Lower leg skin (tissue), 4 donors: ENCODE results near the gene TNPO1. TPM values are rescaled to one million over a fixed set of nuclear protein-coding genes. Genes with fewer than 3 reads are reported as not detected.

Source experiments
- DNase-seq, 2 donors: peaks; one replicate each; pipeline ENCODE4 v3.0.0-alpha.2; 2019; ENCODE audit warnings: low spot score in 2 of 2
- H3K4me3 ChIP-seq: fragments of 200-600 bp; sonication (generic); 2 replicates; pipeline ENCODE4 v1.5.1; 2017; ENCODE audit warnings: mild to moderate bottlenecking, low read depth; ENCODE audit not compliant: poor library complexity, severe bottlenecking
- CTCF ChIP-seq, 3 donors: fragments of 450-650 bp; IDR thresholded peaks; one replicate each; pipeline ENCODE4 v1.5.1; 2016; ENCODE audit warnings: antibody characterized with exemption in 3 of 3, mild to moderate bottlenecking in 3 of 3, moderate library complexity in 2 of 3
- POLR2A ChIP-seq, 2 donors: fragments of 450-650 bp; IDR thresholded peaks; one replicate each; pipeline ENCODE4 v1.6.1; 2016 to 2017; ENCODE audit warnings: antibody characterized with exemption in 2 of 2, mild to moderate bottlenecking in 1 of 2, moderate library complexity in 1 of 2
- WGBS, 2 donors: methylation state at CpG; one replicate each; pipeline ENCODE4 v1.1.5; 2018; 5-methylcytosine and 5-hydroxymethylcytosine counted together
- intact Hi-C: fragments of 100-400 bp; cut with DNase I; formaldehyde crosslinking; loops from one replicate; pipeline ENCODE4 v1.15.0; 2023; ENCODE audit warnings: low total_unique reads
- total RNA-seq, 4 donors: library from RNA; depleted of rRNA; stranded (reverse); fragments of >200 nt; gene quantifications; one replicate each; pipeline ENCODE4 v1.1.0, GENCODE V29; 2016

Gene TNPO1
- total RNA-seq, 4 donors from 2014 or later, result 55.5 to 83.4 (median 66.2) TPM

- 94 to 97% methylated on average over 1 of the region's 1 CpG for WGBS, 2 donors
- intact Hi-C loops, result no loop called here
- no peak for TF ChIP-seq POLR2A (IDR thresholded peaks at IDR 0.05)
- TF ChIP-seq CTCF (IDR thresholded peaks at IDR 0.05), result no peak
- no peak for DNase-seq
- no peak overlapping the region for H3K4me3 ChIP-seq
Measured at GRCh38 chr5:72814864-72815263, 1.6 kb upstream of the TNPO1 start.

- WGBS, 2 donors, result 6 to 8% methylated on average over 14 of the region's 14 CpGs
- intact Hi-C loops, result no loop called here
- DNase-seq, result no peak
- TF ChIP-seq POLR2A (IDR thresholded peaks at IDR 0.05), result no peak
- TF ChIP-seq CTCF (IDR thresholded peaks at IDR 0.05), result no peak
- H3K4me3 ChIP-seq, result peak overlapping the region; percentile 86
Measured at GRCh38 chr5:72815580-72816283, 729 bp upstream of the TNPO1 start.

- peak; percentile 43 to 89 for DNase-seq
- H3K4me3 ChIP-seq, result peak overlapping the region; percentile 86
- TF ChIP-seq POLR2A (IDR thresholded peaks at IDR 0.05), result no peak
- no peak for TF ChIP-seq CTCF (IDR thresholded peaks at IDR 0.05)
- intact Hi-C loops, result no loop called here
- WGBS, 2 donors, result 0% methylated on average over 23 to 24 of the region's 24 CpGs
Measured at GRCh38 chr5:72817076-72817481, 618 bp downstream of the TNPO1 start.

GRCh38 chr5:72817671-72818266 lies 1.3 kb downstream of the TNPO1 start:
- intact Hi-C loops, result no loop called here
- 13% methylated on average over 6 of the region's 6 CpGs for WGBS, 2 donors
- no peak for DNase-seq
- TF ChIP-seq CTCF (IDR thresholded peaks at IDR 0.05) (no peak), POLR2A (IDR thresholded peaks at IDR 0.05) (no peak)
- H3K4me3 ChIP-seq, result no peak overlapping the region

GRCh38 chr5:72818866-72819534 lies 2.5 kb downstream of the TNPO1 start:
- DNase-seq, result peak; percentile 37 to 91
- TF ChIP-seq CTCF (IDR thresholded peaks at IDR 0.05) (peak in 1 of 3 donors; percentile 41), POLR2A (IDR thresholded peaks at IDR 0.05) (no peak)
- intact Hi-C loops, result no loop called here
- no peak overlapping the region for H3K4me3 ChIP-seq
- 38% methylated on average over 5 of the region's 5 CpGs for WGBS, 2 donors
